HepG2 (cell line): Measurements from ENCODE around the gene ZNF782. TPM values are rescaled to one million over a fixed set of nuclear protein-coding genes. Genes with fewer than 3 reads are reported as not detected.

ENCODE experiments used
- ARNTL ChIP-seq: sonication (generic); formaldehyde crosslinking; IDR thresholded peaks from 2 replicates; pipeline ENCODE4 v1.4.0; 2020; ENCODE audit warnings: mild to moderate bottlenecking, missing genetic modification reagents
- E2F1 ChIP-seq: sonication (generic); formaldehyde crosslinking; IDR thresholded peaks from 2 replicates; pipeline ENCODE4 v1.5.0; 2020; ENCODE audit warnings: missing genetic modification reagents
- FUBP1 ChIP-seq: sonication (generic); formaldehyde crosslinking; IDR thresholded peaks from 2 replicates; pipeline ENCODE4 v1.5.1; 2020; ENCODE audit warnings: missing genetic modification reagents, mild to moderate bottlenecking, borderline replicate concordance
- KMT2B ChIP-seq: IDR thresholded peaks from 2 replicates; pipeline ENCODE4 v1.6.1; 2016; ENCODE audit warnings: missing genetic modification reagents, missing compliant biosample characterization
- NFAT5 ChIP-seq: sonication (generic); formaldehyde crosslinking; IDR thresholded peaks from 2 replicates; pipeline ENCODE4 v1.4.0; 2020; ENCODE audit warnings: missing genetic modification reagents
- NFE2 ChIP-seq: sonication (generic); formaldehyde crosslinking; IDR thresholded peaks from 2 replicates; pipeline ENCODE4 v1.4.0; 2020; ENCODE audit warnings: missing genetic modification reagents
- THAP8 ChIP-seq: sonication (generic); formaldehyde crosslinking; IDR thresholded peaks from 2 replicates; pipeline ENCODE4 v1.5.1; 2020; ENCODE audit warnings: missing genetic modification reagents, mild to moderate bottlenecking, borderline replicate concordance
- ZBTB1 ChIP-seq: sonication (generic); formaldehyde crosslinking; IDR thresholded peaks from 2 replicates; pipeline ENCODE4 v1.4.0; 2020; ENCODE audit warnings: missing genetic modification reagents, borderline replicate concordance
- ZNF350 ChIP-seq: sonication (generic); formaldehyde crosslinking; IDR thresholded peaks from 2 replicates; pipeline ENCODE4 v1.4.0; 2020; ENCODE audit warnings: mild to moderate bottlenecking, low read depth, missing genetic modification reagents, borderline replicate concordance
- ZNF407 ChIP-seq: sonication (generic); formaldehyde crosslinking; IDR thresholded peaks from one replicate; pipeline ENCODE4 v1.5.1; 2020; ENCODE audit warnings: mild to moderate bottlenecking, missing genetic modification reagents; ENCODE audit errors: not compliant biosample characterization
- ZNF878 ChIP-seq: sonication (generic); formaldehyde crosslinking; IDR thresholded peaks from 2 replicates; pipeline ENCODE4 v1.8.1; 2023; ENCODE audit warnings: mild to moderate bottlenecking, missing genetic modification reagents, moderate library complexity
- ZSCAN30 ChIP-seq: sonication (generic); formaldehyde crosslinking; IDR thresholded peaks from 2 replicates; pipeline ENCODE4 v1.5.0; 2020; ENCODE audit warnings: mild to moderate bottlenecking, missing genetic modification reagents
- polyA plus RNA-seq, 8 experiments: library from polyadenylated mRNA; depleted of rRNA in 3 of 8; stranded (reverse) in 7 of 8; unstranded in 1 of 8; fragments of >200 nt; fragmentation: Illumina TruSeq in 4 of 8; extraction: Trizol in 4 of 8; gene quantifications; 2 replicates each; pipeline versions ENCODE4 v1.2.1 to v1.2.3, GENCODE V29; 2011 to 2016; ENCODE audit warnings: low read depth in 4 of 8, missing spikeins in 1 of 8, mixed read lengths in 1 of 8; ENCODE audit not compliant: insufficient read depth in 1 of 8
- total RNA-seq, 5 experiments: library from RNA; depleted of rRNA; stranded (reverse); fragments of >200 nt; fragmentation: Illumina TruSeq; extraction: Trizol; gene quantifications; 2 replicates each; pipeline ENCODE4 v1.2.3, GENCODE V29; 2016; ENCODE audit warnings: low read depth in 1 of 5

Gene ZNF782
- total and polyA plus RNA-seq, 2 of the 13 experiments (the other 11 are each of a cell fraction or from before 2014, with no cell fraction given): 1.4 to 4.9 TPM

GRCh38 chr9:96858670-96859069, 4.4 kb upstream of the ZNF782 start (continued):
- TF ChIP-seq NFAT5 (CRISPR knock-in tag) (no peak), FUBP1 (no peak), ARNTL (CRISPR knock-in tag) (no peak), ZNF407 (no peak), THAP8 (CRISPR knock-in tag) (no peak), NFE2 (CRISPR knock-in tag) (no peak), ZNF878 (no peak), ZSCAN30 (CRISPR knock-in tag) (no peak), KMT2B (no peak), E2F1 (CRISPR knock-in tag) (no peak), ZNF350 (CRISPR knock-in tag) (no peak), ZBTB1 (CRISPR knock-in tag) (no peak)
